CD4-positive, alpha-beta T cell treated with Interleukin-17A for 1 hour (primary cell): ENCODE measurements around the gene ALAS1.
"Not testable (repeated sequence)": the region's sequence is repeated elsewhere in the genome, so short reads cannot be mapped to it uniquely, and the experiment has no call there.

Experiments used
- DNase-seq: peaks from one replicate; pipeline ENCODE4 v3.0.0-alpha.2; 2020

ALAS1 gene

DNA sequence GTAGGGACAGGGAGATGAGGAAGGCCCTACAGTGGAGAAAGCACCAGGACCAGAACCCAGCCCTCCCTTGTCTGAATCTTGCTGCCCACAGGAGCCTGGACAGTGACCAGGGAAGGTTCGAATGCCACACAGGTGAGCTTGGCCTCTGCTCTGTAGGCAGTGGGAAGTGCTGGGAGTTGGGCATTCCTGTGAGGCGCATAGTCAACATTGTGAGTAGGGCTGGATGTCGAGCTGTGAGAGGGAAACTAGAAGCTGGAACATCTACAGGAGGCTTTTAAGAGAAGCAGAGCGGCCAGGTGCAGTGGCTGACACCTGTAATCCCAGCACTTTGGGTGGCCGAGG is 20.3 kb upstream of the ALAS1 start:
- DNase-seq = no peak

DNA sequence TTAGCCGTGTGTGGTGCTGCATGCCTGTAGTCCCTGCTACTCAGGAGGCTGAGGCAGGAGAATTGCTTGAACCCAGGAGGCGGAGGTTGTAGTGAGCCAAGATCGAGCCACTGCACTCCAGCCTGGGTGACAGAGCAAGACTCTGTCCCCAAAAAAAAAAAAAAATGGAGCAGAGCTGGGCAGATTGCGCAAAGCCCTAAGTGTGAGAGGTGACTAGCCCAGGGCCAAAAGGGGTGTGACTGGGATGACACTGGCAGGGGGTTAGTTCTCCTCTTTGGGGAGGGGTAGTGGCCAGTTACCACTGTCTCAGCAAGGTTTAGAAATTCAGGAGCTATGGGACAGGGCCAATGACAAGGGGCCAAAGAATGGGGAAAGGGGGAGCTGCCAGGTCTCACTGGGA is 19.8 kb upstream of the ALAS1 start:
- not testable (repeated sequence) for DNase-seq

DNA sequence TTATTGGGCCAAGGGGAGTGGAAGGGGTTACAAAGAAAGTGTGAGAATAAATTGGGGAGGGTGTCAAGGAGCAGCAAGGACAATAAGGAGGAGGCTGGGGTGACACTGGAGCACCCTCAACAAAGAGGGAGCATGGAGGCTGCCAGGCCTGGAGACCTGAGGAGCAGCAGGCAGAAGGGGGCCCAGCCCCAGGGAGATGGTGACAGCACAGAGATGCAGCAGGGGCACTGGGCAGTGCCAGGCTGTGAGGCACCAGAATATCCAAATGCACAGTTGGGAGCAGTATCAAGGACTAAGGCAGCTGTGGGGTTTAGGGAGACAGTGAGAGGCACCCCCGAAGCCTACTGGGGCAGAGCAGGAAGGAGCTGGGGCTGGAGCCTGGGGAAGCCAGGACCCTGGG is 19.4 kb upstream of the ALAS1 start:
- no peak for DNase-seq

GRCh38 chr3:52181543-52181942 is 16.4 kb upstream of the ALAS1 start:
- no peak for DNase-seq

GRCh38 chr3:52182196-52182595 is 15.8 kb upstream of the ALAS1 start:
- no peak for DNase-seq

GRCh38 chr3:52182691-52183090 is 15.3 kb upstream of the ALAS1 start:
- DNase-seq = no peak

- DNase-seq = no peak
These were observed 14.0 kb upstream of the ALAS1 start for GRCh38 chr3:52183786-52184445.

GRCh38 chr3:52184690-52185089 is 13.3 kb upstream of the ALAS1 start:
- DNase-seq = no peak

- no peak for DNase-seq
These were observed 12.6 kb upstream of the ALAS1 start for GRCh38 chr3:52185311-52185710.

DNA sequence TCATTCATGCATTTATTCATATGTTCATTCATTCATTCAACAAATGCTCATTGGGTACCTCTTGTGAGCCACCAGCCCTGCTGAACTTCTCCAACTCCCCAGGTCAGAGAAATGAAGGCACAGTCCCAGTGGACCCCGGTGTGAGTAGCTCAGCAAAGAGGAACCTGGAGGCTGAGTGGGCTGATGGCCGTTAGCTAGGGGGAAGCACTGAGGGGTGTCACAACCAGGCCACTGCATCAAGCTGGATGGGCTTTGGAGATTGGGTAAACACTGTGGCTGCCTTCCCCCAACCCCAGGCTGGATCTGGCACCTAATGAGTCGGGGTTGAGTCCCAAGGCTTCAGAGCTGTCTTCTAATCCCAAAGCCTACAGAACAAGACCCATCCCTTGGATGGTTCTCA is 12.1 kb upstream of the ALAS1 start:
- DNase-seq = no peak

DNA sequence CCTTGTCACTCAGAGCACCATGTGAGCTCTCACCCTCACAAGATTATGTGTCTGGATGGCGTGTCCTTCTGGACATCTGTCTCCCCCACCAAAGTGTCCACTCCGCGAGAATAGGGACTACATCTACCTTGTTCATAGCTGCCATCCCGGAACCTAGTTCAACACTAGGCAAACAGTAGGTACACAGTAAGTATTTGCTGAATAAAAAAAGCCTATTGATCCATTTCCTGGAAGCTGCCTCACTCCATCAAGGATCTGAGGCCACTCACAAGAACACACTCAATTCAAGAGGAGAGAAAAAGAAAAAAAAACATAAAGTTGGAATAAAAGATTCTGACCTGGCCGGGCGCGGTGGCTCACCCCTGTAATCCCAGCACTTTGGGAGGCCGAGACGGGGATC is 11.2 kb upstream of the ALAS1 start:
- DNase-seq = no peak

DNA sequence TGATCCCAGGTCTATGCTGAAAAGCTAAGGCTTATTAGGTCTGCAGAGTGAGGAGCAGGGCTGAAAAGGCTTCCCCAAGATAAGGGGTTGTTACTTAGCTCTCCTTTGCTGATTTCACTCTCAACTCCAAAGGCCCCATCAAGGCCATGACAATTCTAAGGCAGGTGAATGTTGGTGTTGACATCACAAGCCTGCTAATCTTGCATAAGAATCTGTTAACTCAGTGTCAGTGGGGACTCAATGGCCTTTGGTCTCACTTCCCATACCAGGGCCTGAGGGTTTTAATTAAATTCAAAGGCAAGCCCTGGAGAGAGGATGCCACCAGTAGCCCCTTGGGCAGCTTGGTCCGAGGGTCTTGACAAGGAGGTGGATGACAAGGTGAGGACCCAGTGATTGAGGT is 9.4 kb upstream of the ALAS1 start:
- DNase-seq = no peak

DNA sequence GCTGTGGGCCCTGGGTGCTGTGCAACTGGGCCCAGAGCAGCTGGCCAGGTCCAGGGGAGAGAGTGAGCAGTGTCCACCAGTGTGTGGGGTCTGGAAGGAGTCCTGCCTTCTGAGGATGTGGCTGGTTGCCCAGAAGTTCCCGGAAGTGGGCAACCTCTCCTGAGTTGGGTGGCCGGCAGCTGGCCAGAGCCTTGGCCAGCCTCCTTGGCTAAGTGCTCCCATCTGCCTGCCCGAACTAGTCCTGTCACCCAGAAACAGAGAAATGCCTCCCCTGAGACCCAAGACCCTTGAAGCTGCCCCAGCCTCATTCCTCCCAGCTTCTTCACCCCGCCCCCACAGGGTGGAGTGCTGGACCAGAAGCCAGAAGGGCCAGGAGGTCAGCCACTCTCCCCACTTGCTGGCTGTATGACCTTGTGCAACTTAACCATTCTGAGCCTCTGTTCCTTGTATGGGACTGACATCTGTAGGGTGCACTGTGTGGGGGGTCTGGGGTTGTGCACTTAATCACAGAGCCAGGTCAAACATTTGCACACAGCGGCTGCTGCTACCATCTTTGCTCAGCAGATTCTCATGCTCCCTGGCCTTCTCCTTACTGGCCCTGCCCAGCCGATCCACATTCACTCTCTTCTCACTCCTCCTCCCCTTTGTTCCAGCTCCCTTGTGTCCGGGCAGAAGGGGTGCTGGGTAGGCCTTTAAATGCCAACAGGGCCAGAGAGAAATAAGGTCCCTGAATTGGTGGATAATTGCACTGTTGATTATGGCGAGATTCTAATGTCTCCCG is 7.5 kb upstream of the ALAS1 start:
- DNase-seq = no peak

GRCh38 chr3:52191663-52192062 is 6.3 kb upstream of the ALAS1 start:
- no peak for DNase-seq

- DNase-seq = no peak
These were observed 4.9 kb upstream of the ALAS1 start for GRCh38 chr3:52193065-52193464.

DNA sequence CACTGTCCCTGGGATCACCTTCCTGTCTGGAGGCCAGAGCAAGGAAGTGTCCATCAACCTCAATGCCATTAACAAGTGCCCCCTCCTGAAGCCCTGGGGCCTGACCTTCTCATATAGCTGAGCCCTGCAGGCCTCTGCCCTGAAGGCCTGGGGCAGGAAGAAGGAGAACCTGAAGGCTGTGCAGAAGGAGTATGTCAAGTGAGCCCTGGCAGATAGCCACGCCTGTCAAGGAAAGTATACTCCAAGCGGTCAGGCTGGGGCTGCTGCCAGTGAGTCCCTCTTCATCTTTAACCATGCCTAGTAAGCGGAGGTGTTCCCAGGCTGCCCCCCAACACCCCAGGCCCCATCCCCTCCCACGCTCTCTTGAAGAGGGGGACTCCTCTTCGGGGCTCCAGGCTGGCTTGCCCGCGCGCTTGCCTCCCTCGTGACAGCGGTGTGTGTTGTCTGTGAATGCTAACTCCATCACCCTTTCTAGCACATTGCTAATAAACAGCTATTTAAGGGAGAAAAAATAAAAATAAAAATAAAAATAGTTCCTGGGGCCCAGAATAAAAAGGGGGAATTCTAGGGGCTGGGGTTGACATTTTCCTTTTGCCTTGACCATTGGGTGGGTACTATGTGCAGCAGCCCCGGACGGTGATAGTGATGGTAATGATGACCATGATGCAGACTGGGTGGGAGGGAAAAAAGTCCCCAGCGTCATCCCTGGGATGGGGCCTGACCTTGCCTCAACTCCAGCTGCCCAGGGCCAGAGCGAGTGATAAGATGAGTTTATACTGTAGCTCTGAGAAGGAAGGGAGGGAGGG is 3.3 kb upstream of the ALAS1 start:
- DNase-seq = no peak

DNA sequence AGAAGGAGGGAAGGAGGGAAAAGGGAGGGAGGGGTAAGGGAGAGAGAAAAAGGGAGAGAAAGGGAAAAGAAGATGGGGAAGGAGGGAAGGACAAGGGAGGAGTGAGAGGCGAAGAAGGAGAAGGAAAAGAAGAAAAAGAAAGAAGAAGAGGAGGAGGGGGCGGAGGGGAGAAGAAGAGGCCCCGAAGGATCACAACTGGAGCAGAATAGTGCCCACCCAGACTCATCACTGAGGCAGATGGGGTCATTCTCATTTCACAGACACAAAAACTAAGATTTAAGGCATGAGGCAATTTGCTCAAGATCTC is 2.7 kb upstream of the ALAS1 start:
- no peak for DNase-seq

DNA sequence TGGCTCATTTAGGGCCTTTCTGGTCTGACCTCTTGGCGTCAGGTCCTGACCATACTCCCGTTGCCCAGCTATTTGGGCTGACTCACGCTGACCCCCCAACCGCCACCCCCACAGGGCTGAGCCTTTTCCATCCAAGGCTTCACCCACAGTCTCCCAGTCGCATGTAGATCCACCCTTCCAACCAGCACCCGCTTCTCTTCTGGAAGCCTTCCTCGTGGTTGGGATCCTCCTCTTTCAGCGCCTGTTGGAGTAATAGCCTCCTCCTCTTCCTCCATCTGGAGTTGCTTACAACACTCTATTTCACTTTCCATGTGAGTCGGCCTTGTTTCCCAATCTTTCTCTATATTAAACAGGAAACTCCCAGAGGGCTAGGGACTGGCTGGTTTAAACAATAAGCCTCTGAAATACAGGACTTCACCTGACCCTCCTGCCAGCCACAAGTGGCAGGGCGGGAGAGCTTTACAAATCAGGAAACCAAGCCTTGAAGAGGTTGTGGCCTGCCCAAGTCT is 2.1 kb upstream of the ALAS1 start:
- DNase-seq = no peak

DNA sequence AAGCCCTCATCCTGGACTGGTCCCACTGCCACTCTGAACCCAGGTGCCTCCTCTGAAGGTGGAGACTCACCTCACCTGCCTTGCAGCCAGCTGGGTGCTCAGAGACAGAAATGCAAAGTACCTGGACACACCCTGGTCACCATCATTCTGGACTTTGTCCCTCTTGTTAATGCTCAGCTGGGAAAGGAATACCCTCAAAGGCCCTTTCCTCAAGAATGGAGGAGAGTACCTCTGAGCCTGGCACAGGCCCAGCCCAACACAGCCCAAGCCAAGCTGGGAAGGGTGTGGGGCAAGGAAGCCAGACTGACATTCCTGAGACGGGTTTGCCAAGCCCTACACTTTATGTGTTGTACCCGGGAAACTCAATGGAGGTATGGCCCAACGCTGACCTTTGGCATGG is 983 bp upstream of the ALAS1 start:
- no peak for DNase-seq

- DNase-seq = no peak
These were observed 490 bp upstream of the ALAS1 start for GRCh38 chr3:52197499-52197841.

GRCh38 chr3:52198643-52199608 is 966 bp downstream of the ALAS1 start:
- DNase-seq = no peak

DNA sequence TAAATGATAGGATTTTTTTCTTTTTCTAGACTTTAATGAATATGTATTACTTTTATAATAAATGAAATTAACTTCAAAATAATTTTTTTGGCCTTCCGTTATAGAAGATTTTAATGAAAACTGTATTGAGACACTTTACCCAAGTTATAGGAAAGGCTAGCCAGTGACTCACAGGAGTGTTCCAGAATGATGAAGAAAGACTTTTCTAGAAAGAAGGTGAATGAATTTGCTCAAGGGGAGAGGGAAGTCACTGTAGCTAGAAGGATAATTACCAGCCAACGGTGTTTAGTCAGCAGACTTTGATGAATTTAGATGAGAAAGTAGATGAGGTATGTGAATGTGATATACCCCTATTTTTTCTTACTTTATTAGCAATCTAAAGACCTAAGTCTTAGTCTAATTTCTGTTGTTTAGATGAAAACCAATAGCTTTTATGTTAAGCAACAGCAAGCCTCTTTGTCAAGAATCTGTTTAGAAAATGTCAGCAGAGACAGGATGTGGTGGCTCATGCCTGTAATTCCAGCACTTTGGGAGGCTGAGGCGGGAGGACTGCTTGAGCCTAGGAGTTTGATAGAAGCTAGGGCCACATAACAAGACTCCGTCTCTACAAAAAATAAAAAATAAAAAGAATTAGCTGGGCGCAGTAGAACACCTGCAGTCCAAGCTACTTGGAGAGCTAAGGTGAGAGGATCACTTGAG is 3.2 kb downstream of the ALAS1 start:
- no peak for DNase-seq
